GM19452 (cell line): Measurements from ENCODE around the gene PTPRM.
"Not testable (repeated sequence)": the region's sequence is repeated elsewhere in the genome, so short reads cannot be mapped to it uniquely, and the experiment has no call there.

Source experiments
- ATAC-seq: cut with Tn5 transposase; IDR thresholded peaks from one replicate; pipeline ENCODE4 v1.9.1; 2021; ENCODE audit not compliant: unreplicated experiment

Gene PTPRM

GRCh38 chr18:8036551-8036950, 469.4 kb downstream of the PTPRM start:
- no peak for ATAC-seq

- no peak for ATAC-seq
Observed at GRCh38 chr18:8037296-8037695, 470.2 kb downstream of the PTPRM start.

- no peak for ATAC-seq
Observed at GRCh38 chr18:8040021-8040420, 472.9 kb downstream of the PTPRM start.

GRCh38 chr18:8041526-8042111, 474.5 kb downstream of the PTPRM start:
- no peak for ATAC-seq

- ATAC-seq, result no peak
Observed at GRCh38 chr18:8044004-8044403, 476.9 kb downstream of the PTPRM start.

GRCh38 chr18:8045160-8045883, 478.2 kb downstream of the PTPRM start:
- no peak for ATAC-seq

GRCh38 chr18:8045884-8046281, 478.8 kb downstream of the PTPRM start:
- no peak for ATAC-seq

GRCh38 chr18:8046441-8046840, 479.3 kb downstream of the PTPRM start:
- no peak for ATAC-seq

GRCh38 chr18:8049147-8049546, 482.0 kb downstream of the PTPRM start:
- no peak for ATAC-seq

GRCh38 chr18:8050616-8051329, 483.7 kb downstream of the PTPRM start:
- no peak for ATAC-seq

GRCh38 chr18:8051453-8051852, 484.3 kb downstream of the PTPRM start:
- no peak for ATAC-seq

- ATAC-seq, result no peak
Observed at GRCh38 chr18:8052237-8052701, 485.2 kb downstream of the PTPRM start.

GRCh38 chr18:8056723-8057122, 489.6 kb downstream of the PTPRM start:
- no peak for ATAC-seq

GRCh38 chr18:8063152-8063551, 496.0 kb downstream of the PTPRM start:
- ATAC-seq, result not testable (repeated sequence)

- ATAC-seq, result no peak
Observed at GRCh38 chr18:8063733-8064132, 496.6 kb downstream of the PTPRM start.

- no peak for ATAC-seq
Observed at GRCh38 chr18:8065284-8065683, 498.2 kb downstream of the PTPRM start.

- no peak for ATAC-seq
Observed at GRCh38 chr18:8065773-8066172, 498.7 kb downstream of the PTPRM start.

- ATAC-seq, result no peak
Observed at GRCh38 chr18:8069708-8070107, 502.6 kb downstream of the PTPRM start.

GRCh38 chr18:8073167-8073566, 506.1 kb downstream of the PTPRM start:
- no peak for ATAC-seq

- ATAC-seq, result no peak
Observed at GRCh38 chr18:8080092-8080491, 513.0 kb downstream of the PTPRM start.

GRCh38 chr18:8081267-8081666, 514.2 kb downstream of the PTPRM start:
- no peak for ATAC-seq
